Measurements from ENCODE around the gene CAMK2G.

CAMK2G gene

DNA sequence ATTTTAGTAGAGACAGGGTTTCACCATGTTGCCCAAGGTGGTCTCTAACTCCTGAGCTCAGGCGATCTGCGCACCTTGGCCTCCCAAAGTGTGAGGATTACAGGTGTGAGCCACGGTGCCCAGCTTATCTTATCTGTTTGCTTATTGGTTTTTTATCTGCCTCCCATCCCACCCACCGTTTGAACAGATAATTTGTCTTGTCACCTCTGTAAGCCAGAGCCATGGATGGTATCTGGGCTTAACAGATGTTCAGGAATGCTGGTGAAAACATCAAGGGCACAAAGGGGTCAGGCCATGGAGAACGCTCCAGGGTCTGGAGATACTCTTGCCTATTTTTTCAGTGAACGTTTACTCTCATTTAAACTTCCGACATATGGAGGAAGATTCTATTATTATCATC lies 51.0 kb downstream of the CAMK2G start:
- TF ChIP-seq TAF1 (IDR thresholded peaks at IDR 0.05; ENCODE audit: low read depth) (no peak), EP300 (IDR thresholded peaks at IDR 0.05; ENCODE audit: borderline replicate concordance) (no peak), CREB1 (IDR thresholded peaks at IDR 0.05; ENCODE audit: low read depth) (no peak), RAD21 (IDR thresholded peaks at IDR 0.05; ENCODE audit: low read depth) (no peak), USF1 (IDR thresholded peaks at IDR 0.05) (no peak), MAX (IDR thresholded peaks at IDR 0.05) (no peak), CEBPB (IDR thresholded peaks at IDR 0.05) (no peak), TEAD4 (IDR thresholded peaks at IDR 0.05) (no peak), EGR1 (IDR thresholded peaks at IDR 0.05) (no peak), ZBTB7A (IDR thresholded peaks at IDR 0.05; ENCODE audit: low read depth) (no peak), YY1 (IDR thresholded peaks at IDR 0.05; ENCODE audit: low read depth) (no peak), NFIC (IDR thresholded peaks at IDR 0.05) (no peak), TCF12 (IDR thresholded peaks at IDR 0.05; ENCODE audit: low read depth) (no peak), FOXM1 (IDR thresholded peaks at IDR 0.05; ENCODE audit: borderline replicate concordance, low read depth) (no peak), REST (IDR thresholded peaks at IDR 0.05; ENCODE audit: low read depth) (no peak)

- TF ChIP-seq EP300 (IDR thresholded peaks at IDR 0.05; ENCODE audit: borderline replicate concordance) (no peak), CEBPB (IDR thresholded peaks at IDR 0.05) (no peak), TAF1 (IDR thresholded peaks at IDR 0.05; ENCODE audit: low read depth) (no peak), MAX (IDR thresholded peaks at IDR 0.05) (no peak)
Measured at GRCh38 chr10:73819513-73820093, 54.8 kb downstream of the CAMK2G start.

GRCh38 chr10:73819081-73819480 lies 55.3 kb downstream of the CAMK2G start:
- no peak for TF ChIP-seq REST (IDR thresholded peaks at IDR 0.05; ENCODE audit: low read depth)
- no peak for TF ChIP-seq ZBTB7A (IDR thresholded peaks at IDR 0.05; ENCODE audit: low read depth)
- no peak for TF ChIP-seq CEBPB (IDR thresholded peaks at IDR 0.05)
- no peak for TF ChIP-seq USF1 (IDR thresholded peaks at IDR 0.05)
- no peak for TF ChIP-seq TAF1 (IDR thresholded peaks at IDR 0.05; ENCODE audit: low read depth)
- no peak for TF ChIP-seq EGR1 (IDR thresholded peaks at IDR 0.05)
- TF ChIP-seq RAD21 (IDR thresholded peaks at IDR 0.05; ENCODE audit: low read depth): no peak
- no peak for TF ChIP-seq EP300 (IDR thresholded peaks at IDR 0.05; ENCODE audit: borderline replicate concordance)

- TF ChIP-seq TCF12 (IDR thresholded peaks at IDR 0.05; ENCODE audit: low read depth) (no peak), REST (IDR thresholded peaks at IDR 0.05; ENCODE audit: low read depth) (no peak)
Measured at GRCh38 chr10:73818402-73818801, 56.0 kb downstream of the CAMK2G start.

- TF ChIP-seq ZBTB7A (IDR thresholded peaks at IDR 0.05; ENCODE audit: low read depth) (no peak), TEAD4 (IDR thresholded peaks at IDR 0.05) (no peak), YY1 (IDR thresholded peaks at IDR 0.05; ENCODE audit: low read depth) (no peak), FOXM1 (IDR thresholded peaks at IDR 0.05; ENCODE audit: borderline replicate concordance, low read depth) (no peak), CEBPB (IDR thresholded peaks at IDR 0.05) (no peak), MAX (IDR thresholded peaks at IDR 0.05) (no peak), REST (IDR thresholded peaks at IDR 0.05; ENCODE audit: low read depth) (no peak), TAF1 (IDR thresholded peaks at IDR 0.05; ENCODE audit: low read depth) (no peak), RAD21 (IDR thresholded peaks at IDR 0.05; ENCODE audit: low read depth) (no peak), USF1 (IDR thresholded peaks at IDR 0.05) (no peak), EP300 (IDR thresholded peaks at IDR 0.05; ENCODE audit: borderline replicate concordance) (no peak), TCF12 (IDR thresholded peaks at IDR 0.05; ENCODE audit: low read depth) (no peak), CREB1 (IDR thresholded peaks at IDR 0.05; ENCODE audit: low read depth) (no peak), EGR1 (IDR thresholded peaks at IDR 0.05) (no peak), NFIC (IDR thresholded peaks at IDR 0.05) (no peak)
Measured at GRCh38 chr10:73817826-73818225, 56.5 kb downstream of the CAMK2G start.
